GM21619 (cell line): Measurements from ENCODE around the gene INHBB.

Experiments
- ATAC-seq: cut with Tn5 transposase; IDR thresholded peaks from one replicate; pipeline ENCODE4 v1.9.1; 2021; ENCODE audit not compliant: unreplicated experiment

INHBB gene

GRCh38 chr2:120395221-120396012, 49.5 kb downstream of the INHBB start:
- no peak for ATAC-seq

- no peak for ATAC-seq
Measured at GRCh38 chr2:120396013-120396860, 50.3 kb downstream of the INHBB start.

DNA sequence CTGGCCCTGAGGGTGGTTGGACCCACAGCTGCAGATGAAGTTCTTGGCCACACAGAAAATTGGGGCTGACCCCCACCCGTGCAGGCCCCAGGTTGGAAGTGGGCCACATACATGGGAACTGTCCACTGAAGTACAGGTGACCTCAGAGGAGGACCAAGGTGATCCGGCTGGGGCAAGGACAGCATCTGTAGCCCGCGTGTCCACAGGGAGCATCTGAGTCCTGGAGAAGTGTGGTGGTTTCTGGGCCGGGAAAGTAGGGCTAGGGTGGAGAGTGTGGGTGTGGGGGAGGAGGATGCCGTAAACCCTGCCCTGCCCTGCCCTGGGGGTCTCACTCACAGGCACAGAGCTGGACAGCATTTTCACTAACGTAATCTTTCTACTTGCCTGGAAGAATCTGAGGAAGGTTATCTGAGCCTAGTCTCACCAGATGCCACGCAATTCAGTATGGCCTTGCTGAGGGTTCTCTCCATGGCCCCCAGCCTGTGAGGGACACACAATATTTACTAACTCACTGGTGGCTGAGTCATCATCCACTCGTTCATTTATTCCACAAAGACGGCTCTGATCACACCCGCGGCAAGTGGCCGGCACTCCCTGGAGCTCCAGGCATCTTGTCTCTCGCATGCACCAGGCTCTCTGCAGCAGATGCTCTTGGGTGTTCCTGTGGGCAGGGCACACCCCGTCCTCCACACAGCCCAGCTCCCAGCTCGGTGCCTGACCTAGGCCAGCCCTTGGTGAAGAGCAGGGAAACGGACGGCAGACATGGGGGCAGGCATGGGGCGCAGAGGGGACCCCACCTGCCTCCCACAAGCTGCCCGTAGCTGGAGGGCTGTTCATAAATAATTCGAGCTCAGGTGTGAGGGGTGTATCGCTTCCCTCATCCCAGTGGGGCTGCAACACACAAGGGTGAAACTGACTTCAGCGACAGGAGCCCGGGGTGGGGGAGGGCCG, 51.2 kb downstream of the INHBB start:
- no peak for ATAC-seq

GRCh38 chr2:120398051-120398995, 52.4 kb downstream of the INHBB start:
- no peak for ATAC-seq

DNA sequence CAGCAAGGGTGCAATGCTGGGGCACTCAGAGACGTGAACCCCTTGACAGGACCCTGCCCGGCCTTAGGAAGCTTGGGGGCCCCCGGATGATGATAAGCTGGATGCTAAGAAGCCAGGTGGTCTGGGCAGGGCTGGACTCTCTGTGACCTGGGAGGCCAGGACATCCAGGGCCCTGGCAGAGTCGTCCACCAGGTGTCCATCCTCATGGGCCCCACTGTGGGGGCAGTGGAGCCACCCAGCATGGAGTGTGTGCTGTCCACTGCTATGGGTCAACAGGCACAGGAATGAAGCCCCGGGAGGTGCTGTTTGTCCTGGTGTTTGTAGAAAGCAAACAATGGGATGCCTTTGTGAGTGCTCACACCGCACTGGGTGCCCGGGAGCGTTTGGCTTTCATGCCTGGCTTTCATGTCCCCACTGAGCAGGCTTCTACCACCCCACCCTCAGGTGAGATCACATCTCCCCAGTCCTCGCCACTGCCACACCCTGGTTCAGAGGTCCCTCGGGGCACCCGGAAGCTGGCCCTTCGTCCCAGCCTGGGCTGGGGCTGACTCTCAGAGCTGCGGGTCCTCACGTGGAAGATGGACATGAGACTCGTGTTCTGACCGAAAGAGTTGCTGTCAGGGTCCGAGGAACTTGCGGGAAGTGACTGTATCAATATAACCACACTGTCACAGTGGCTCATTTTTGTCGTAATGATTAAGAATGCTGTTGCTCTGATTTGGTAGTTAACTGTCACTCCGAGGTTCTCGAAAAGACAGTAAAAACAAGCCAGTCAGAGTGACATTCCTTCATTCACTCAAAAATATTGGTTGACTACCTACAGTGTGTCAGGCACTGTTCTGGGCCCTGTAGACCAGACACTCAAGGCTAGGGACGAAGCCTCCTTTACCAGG, 53.3 kb downstream of the INHBB start:
- no peak for ATAC-seq

DNA sequence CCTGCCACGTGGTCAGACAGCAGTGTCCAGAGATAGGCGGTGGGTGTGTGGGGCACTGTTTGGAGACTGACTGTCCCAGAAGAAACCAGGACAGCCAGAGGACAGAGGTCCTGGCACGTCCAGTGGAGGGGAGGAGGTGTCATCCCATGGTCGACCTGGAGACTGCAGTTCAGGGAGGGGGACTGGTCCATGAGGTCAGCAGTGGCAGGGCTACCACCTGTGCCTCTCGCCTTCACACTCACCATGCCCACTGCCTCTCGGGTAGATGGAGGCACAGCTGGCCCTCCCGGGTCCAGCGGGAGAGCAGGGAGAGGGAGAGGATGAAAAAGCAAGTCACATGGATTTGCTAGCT, 53.9 kb downstream of the INHBB start:
- no peak for ATAC-seq

DNA sequence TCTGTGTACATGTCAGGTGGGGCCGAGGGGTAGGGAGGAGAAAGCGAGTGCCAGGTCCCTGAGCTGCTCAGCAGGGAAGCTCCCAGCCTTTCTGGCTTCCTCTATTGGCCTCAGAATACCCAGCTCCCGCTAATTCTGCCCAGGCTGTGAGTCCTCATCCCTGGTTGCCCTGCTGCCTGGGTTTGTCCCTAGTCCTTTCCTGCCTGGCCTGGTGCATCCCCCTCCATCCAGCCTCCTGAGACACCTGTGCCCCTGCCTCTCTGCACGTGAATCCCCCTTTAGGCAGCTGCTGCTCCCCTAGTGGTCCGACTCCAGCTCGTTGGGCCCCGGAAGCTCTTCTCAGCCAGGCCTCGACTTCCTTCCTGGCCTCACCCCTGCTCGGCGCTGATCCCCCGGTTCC, 54.6 kb downstream of the INHBB start:
- no peak for ATAC-seq
